Smooth muscle cell (in vitro differentiated cells): ENCODE measurements around the gene KHDRBS2. TPM values are rescaled to one million over a fixed set of nuclear protein-coding genes. Genes with fewer than 3 reads are reported as not detected.

Experiments used
- DNase-seq: peaks from one replicate; lab custom pipeline; 2025; ENCODE audit not compliant: unreplicated experiment; lab: John Stamatoyannopoulos, UW
- H2AFZ ChIP-seq: fragments of 200-600 bp; sonication (generic); 2 replicates; pipeline ENCODE4 v1.6.0; 2016; ENCODE audit warnings: antibody characterized with exemption, low read depth, mild to moderate bottlenecking
- H3F3A ChIP-seq: fragments of 200-600 bp; sonication (generic); 2 replicates; pipeline ENCODE4 v1.6.0; 2017; ENCODE audit warnings: antibody characterized with exemption, low read depth
- H3K27ac ChIP-seq: fragments of 200-600 bp; sonication (generic); 2 replicates; pipeline ENCODE4 v1.5.1; 2016; ENCODE audit warnings: low read depth, mild to moderate bottlenecking
- H3K27me3 ChIP-seq: fragments of 200-600 bp; sonication (generic); 2 replicates; pipeline ENCODE4 v1.6.1; 2016; ENCODE audit warnings: low read depth, mild to moderate bottlenecking
- H3K36me3 ChIP-seq: fragments of 200-600 bp; sonication (generic); 2 replicates; pipeline ENCODE4 v1.5.1; 2016; ENCODE audit warnings: low read depth
- H3K4me1 ChIP-seq: fragments of 200-600 bp; sonication (generic); 2 replicates; pipeline ENCODE4 v1.5.1; 2016; ENCODE audit warnings: low read depth
- H3K4me2 ChIP-seq: fragments of 200-600 bp; sonication (generic); 2 replicates; pipeline ENCODE4 v1.6.0; 2016; ENCODE audit warnings: mild to moderate bottlenecking
- H3K4me3 ChIP-seq: fragments of 200-600 bp; sonication (generic); 2 replicates; pipeline ENCODE4 v1.5.1; 2016; ENCODE audit warnings: mild to moderate bottlenecking
- H3K79me2 ChIP-seq: fragments of 200-600 bp; sonication (generic); 2 replicates; pipeline ENCODE4 v1.6.0; 2016; ENCODE audit warnings: low read depth, mild to moderate bottlenecking
- H3K9ac ChIP-seq: fragments of 200-600 bp; sonication (generic); 2 replicates; pipeline ENCODE4 v1.6.0; 2016; ENCODE audit warnings: low read depth
- H3K9me3 ChIP-seq: fragments of 200-600 bp; sonication (generic); replicated peaks from 2 replicates; pipeline ENCODE4 v1.5.1; 2016; ENCODE audit warnings: low read depth
- H4K20me1 ChIP-seq: fragments of 200-600 bp; sonication (generic); 2 replicates; pipeline ENCODE4 v1.6.0; 2016; ENCODE audit warnings: low read depth
- WGBS: methylation state at CpG from one replicate; pipeline ENCODE4 v1.1.7; 2016; ENCODE audit warnings: low lambda C conversion rate; 5-methylcytosine and 5-hydroxymethylcytosine counted together
- polyA plus RNA-seq: library from polyadenylated mRNA; unstranded; fragments of >200 nt; fragmentation: Nextera tagmentation; extraction: Ambion mirVana; gene quantifications from 2 replicates; pipeline ENCODE4 v1.2.1, GENCODE V29; 2016
- total RNA-seq: library from RNA; depleted of rRNA; stranded (reverse); fragments of >200 nt; gene quantifications from 2 replicates; pipeline ENCODE4 v1.2.3, GENCODE V29; 2014
- TF ChIP-seq, protein P1 (sequence below): fragments of 200-600 bp; sonication (generic); IDR thresholded peaks from 2 replicates; pipeline ENCODE4 v1.5.1; 2017; ENCODE audit warnings: borderline replicate concordance, mild to moderate bottlenecking, antibody characterized with exemption; ENCODE audit not compliant: insufficient read depth, poor library complexity, severe bottlenecking

The KHDRBS2 gene
- total and polyA plus RNA-seq, 2 experiments from 2014 or later, result 0.07 to 0.27 TPM

DNA sequence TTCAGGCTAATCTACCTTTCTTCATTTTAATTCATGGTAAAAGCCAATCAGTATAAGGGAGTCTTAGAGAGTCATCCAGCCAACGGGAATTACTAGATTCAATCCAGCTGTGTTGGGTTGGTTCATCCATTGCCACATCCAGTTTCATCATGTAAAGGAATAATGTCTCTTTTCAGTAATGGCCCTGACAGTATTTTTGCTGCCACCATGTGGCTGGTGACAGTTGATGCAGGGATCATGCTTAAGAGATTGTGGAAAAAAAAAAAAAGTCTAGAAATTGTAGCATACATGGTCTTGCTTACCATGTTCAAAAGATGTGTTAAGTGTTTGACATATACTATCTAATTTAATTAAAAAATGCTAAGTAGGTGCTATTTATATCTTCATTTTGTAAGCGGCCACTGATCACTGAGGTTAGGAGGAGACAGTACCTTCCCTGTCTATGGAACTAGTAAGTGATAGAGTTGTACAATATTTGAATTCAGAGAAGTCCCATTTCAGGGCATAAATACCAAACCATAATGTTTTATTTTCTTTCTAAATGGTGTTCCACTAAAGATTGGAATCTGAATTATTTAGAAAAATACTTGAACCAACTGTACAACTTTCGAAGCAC lies 135.9 kb downstream of the KHDRBS2 start:
- no peak for DNase-seq
- Histone ChIP-seq H3K36me3 (no peaks in the 10 kb centered on the region), H2AFZ (peak overlapping the region; percentile 72), H3K79me2 (no peaks in the 10 kb centered on the region), H3K4me3 (no peak overlapping the region), H3K4me1 (no peaks in the 10 kb centered on the region), H3F3A (no peaks in the 10 kb centered on the region), H3K27ac (no peak overlapping the region), H3K9me3 (no peaks in the 10 kb centered on the region), H3K9ac (no peak overlapping the region), H4K20me1 (no peaks in the 10 kb centered on the region), H3K27me3 (no peaks in the 10 kb centered on the region), H3K4me2 (no peak overlapping the region)
- TF ChIP-seq, protein P1, sequence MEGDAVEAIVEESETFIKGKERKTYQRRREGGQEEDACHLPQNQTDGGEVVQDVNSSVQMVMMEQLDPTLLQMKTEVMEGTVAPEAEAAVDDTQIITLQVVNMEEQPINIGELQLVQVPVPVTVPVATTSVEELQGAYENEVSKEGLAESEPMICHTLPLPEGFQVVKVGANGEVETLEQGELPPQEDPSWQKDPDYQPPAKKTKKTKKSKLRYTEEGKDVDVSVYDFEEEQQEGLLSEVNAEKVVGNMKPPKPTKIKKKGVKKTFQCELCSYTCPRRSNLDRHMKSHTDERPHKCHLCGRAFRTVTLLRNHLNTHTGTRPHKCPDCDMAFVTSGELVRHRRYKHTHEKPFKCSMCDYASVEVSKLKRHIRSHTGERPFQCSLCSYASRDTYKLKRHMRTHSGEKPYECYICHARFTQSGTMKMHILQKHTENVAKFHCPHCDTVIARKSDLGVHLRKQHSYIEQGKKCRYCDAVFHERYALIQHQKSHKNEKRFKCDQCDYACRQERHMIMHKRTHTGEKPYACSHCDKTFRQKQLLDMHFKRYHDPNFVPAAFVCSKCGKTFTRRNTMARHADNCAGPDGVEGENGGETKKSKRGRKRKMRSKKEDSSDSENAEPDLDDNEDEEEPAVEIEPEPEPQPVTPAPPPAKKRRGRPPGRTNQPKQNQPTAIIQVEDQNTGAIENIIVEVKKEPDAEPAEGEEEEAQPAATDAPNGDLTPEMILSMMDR, result peak; percentile 76
- WGBS, result 55% methylated on average over 3 of the region's 3 CpGs

DNA sequence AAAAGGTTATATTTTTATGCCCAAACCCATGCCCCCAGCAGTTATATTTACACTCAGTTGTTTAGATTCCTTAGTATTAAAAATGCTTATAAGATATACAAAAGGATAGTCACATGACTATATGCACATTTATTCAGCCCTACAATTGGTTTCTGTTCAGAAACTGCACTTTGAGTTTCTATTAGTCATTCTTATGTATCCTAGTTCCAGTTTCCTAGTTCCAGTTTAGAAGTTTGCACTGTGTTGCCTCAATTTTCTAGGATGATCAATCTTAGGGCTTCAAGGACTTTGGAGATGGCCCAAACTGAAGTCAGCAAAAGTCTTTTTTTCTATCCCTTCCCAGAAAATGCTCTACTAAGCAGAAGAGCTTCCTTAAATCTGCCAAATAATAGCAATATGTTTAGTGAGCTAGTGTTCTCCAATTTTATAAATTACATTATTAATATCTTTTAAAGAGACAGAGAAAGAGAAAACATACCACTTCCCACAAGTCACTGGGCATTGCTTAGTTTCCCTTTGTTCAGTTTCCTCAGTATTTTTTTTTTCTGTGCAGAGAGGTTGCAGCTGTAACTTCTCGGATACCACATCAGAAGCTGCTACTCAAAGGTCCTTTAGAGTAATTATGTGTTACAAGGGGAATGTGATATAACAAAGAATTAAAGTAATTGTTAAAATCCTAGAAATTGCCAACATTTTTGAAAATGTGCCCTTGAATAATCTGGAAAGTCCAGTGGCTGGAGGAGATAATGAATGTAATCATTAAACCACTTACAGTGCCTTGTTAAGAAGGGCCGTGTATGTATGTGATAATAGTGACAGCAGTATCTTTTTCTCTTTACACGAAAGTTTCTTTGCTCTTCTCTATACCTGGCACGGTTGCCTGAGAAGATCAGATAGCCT lies 138.8 kb downstream of the KHDRBS2 start:
- Histone ChIP-seq H3K27me3 (no peaks in the 10 kb centered on the region), H3K4me2 (peak overlapping the region; percentile 24), H3K9ac (no peak overlapping the region), H3K36me3 (no peaks in the 10 kb centered on the region), H2AFZ (peak overlapping the region; percentile 72), H3K9me3 (no peaks in the 10 kb centered on the region), H4K20me1 (no peaks in the 10 kb centered on the region), H3K4me3 (peak overlapping the region; percentile 21), H3K79me2 (no peaks in the 10 kb centered on the region), H3K27ac (no peak overlapping the region), H3F3A (no peaks in the 10 kb centered on the region), H3K4me1 (no peaks in the 10 kb centered on the region)
- no peak for DNase-seq
- TF ChIP-seq, protein P1, result no peak
- 33% methylated on average over 4 of the region's 4 CpGs for WGBS

DNA sequence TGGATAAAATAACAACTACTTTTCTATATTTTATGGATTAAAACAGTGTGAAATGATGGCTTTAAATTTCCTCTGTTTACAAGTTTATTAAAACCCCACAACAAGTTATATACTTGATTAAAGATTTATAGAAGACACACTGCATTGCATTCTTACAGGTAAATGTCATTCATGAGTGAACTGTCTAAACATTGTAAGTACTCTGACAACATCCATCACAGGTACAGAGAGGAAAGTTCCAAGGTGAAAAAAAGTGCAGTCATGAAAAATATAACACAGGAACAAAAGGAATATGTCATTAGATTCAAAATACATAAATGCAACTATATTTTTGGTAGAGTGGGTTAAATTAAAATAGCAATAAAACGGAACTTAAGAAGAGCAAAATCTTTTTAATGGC lies 156.9 kb downstream of the KHDRBS2 start:
- 69% methylated on average over 1 of the region's 1 CpG for WGBS
- no peaks in the 10 kb centered on the region for H3K27me3 ChIP-seq
- no peak overlapping the region for H3K27ac ChIP-seq
- TF ChIP-seq, protein P1, result no peak
- no peaks in the 10 kb centered on the region for H3K36me3 ChIP-seq
- no peak overlapping the region for H3K4me3 ChIP-seq
- no peaks in the 10 kb centered on the region for H3K79me2 ChIP-seq
- H3K4me1 ChIP-seq, result no peaks in the 10 kb centered on the region
- no peak for DNase-seq
- H3K9me3 ChIP-seq, result no peaks in the 10 kb centered on the region
- H3K9ac ChIP-seq, result no peak overlapping the region
- H2AFZ ChIP-seq, result no peak overlapping the region
- no peaks in the 10 kb centered on the region for H4K20me1 ChIP-seq
- no peaks in the 10 kb centered on the region for H3F3A ChIP-seq
- H3K4me2 ChIP-seq, result no peak overlapping the region
